HuH-7.5 (cell line): ENCODE results near the gene SREBF2.

ENCODE experiments used
- DNase-seq: peaks from one replicate; pipeline ENCODE4 v3.0.0; 2011; ENCODE audit warnings: low spot score

The SREBF2 gene

DNA sequence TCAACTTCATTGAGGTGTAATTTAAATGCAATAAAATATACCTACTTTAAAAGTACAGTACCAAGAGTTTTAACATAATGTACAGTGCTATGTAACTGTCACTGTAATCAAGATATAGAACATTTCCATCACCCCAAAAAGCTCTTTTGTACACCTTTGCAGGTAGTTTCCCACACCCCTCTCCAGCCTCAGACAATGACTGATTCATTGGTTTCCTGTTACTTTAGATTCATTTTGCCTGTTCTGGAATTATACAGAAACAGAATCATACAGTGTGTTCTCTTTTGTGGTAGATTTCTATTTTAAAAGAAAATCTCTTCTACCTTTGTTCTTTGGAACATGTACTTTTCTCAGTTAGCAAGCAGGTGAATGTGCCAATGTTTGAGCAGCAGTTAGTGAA, 43.8 kb downstream of the SREBF2 start:
- DNase-seq, result no peak

DNA sequence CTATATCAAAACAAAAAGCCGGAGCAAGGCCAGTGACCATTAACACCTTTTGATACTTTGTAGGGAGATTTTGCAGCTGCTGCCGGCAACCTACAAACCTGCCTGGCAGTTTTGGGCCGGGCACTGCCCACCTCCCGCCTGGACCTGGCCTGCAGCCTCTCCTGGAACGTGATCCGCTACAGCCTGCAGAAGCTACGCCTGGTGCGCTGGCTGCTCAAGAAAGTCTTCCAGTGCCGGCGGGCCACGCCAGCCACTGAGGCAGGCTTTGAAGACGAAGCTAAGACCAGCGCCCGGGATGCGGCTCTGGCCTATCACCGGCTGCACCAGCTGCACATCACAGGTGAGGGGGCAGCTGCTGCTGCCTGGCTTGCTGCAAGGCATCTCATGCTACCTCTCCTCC, 47.7 kb downstream of the SREBF2 start:
- no peak for DNase-seq

DNA sequence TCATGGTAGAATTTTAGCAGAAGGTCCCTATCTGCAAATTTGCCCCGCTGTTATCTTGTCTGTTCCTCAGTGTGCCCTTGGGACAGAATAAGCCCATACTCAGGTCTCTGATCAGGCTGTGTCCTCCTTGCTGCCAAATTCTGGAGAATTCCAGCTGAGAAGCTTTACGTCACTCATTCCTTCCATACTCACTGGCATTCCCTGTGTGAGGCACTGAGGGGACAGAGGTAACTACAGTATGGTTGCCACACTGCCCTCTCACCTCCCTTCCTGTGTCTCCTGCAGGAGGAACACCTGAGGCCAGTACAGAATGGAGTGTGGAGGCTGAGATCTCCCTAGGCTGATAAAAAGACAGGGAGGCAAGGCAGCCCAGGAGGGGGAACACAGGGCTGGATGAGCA, 50.5 kb downstream of the SREBF2 start:
- DNase-seq, result no peak

DNA sequence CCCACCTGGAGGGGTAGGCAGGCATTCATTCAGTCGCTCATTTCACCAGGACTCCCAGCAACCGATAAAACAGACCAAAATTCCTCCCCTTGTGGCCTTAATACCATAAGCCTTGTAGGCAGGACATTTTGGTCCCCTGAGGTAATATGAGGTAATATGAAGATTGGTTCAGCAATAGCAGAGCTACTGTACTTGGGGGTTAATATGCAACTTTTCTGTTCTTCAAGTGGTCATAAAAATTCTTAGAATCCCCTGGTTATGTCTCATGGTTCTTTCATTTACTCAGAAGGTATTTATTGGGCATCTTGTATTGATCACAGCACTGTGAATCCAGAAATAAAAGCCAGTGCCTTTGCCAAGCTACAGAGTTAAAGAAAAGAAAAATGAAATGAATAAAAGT, 52.2 kb downstream of the SREBF2 start:
- no peak for DNase-seq

DNA sequence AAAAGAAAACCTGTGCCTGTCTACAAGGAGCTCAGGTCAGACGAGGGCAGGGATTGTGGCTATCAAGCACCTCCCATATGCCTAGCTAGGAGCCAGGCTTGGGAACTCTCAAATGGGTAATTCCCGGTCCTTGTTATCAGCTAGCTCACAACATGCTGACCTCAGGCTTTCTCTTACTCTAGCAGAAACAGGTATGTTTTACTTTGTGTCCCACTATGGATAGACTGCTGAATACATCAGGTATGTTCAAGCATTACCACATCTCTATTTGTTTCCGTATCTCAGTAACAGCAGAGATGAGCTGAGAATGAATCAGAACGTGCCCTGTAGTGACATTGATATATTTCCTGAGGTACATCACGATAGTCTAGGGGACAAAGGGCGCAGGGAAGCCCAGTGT, 52.6 kb downstream of the SREBF2 start:
- DNase-seq, result no peak

DNA sequence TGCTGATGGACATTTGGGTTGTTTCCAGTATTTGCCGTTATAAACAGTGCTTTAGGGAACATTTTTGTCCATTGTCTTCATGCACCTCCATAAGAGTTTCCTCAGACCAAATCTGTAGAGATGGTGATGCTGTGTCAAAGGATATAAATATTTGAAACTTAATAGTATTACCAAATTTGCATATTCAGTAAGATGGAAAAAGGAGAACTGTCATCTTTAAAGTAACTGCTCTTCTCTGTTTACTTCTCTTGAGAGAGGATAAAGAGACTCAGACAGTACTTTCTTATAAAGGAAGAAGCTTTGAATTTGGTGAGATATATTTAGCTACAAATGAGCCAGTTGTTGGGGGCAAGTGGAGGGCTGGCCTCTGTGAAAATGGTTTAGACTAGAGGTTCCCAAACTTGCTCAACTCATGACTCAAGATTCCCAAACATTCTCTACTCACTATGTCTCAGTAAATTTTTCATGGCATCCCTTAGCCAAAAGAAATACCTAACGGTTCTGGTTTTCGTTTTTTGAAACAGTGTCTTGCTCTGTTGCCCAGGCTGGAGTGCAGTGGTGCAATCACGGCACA, 55.8 kb downstream of the SREBF2 start:
- no peak for DNase-seq

DNA sequence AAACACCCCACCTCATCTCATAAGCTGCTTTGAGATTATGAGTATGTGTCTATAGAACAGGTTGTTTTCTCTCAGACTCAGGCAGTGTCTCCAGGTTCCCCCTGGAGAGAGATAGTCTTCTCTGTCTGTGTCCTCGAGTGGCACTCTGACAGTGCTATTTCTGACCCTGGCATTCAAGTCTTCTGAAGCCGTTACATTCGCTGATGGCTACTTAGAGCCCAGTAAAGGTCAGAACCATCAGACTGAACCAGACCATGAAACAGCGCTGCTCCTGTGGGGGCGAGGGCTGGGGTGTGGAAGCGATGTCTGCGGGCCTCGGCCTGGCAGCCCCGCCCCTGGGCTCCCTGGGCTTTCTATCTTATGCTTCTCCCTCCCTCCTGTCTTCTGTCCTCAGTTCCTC, 58.5 kb downstream of the SREBF2 start:
- no peak for DNase-seq

DNA sequence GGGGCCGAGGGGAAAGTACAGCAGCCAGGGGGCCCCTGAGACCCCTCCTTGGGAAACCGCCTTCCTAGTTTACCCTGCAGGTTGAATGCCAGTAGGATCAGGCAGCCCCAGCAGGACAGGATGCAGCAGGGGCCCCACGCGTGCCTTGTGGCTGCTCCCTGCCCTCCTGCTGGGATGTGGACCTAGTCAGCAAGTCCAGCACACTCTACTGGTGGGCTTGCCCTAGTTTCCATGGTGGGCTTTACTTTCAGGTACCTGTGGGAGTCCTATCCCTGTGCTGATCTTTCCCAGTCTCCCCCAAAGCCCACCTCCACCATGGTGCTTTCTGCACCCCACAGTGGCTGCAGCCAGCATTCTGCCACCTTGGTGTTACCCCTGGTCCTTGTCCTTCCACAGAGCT, 59.8 kb downstream of the SREBF2 start:
- no peak for DNase-seq

DNA sequence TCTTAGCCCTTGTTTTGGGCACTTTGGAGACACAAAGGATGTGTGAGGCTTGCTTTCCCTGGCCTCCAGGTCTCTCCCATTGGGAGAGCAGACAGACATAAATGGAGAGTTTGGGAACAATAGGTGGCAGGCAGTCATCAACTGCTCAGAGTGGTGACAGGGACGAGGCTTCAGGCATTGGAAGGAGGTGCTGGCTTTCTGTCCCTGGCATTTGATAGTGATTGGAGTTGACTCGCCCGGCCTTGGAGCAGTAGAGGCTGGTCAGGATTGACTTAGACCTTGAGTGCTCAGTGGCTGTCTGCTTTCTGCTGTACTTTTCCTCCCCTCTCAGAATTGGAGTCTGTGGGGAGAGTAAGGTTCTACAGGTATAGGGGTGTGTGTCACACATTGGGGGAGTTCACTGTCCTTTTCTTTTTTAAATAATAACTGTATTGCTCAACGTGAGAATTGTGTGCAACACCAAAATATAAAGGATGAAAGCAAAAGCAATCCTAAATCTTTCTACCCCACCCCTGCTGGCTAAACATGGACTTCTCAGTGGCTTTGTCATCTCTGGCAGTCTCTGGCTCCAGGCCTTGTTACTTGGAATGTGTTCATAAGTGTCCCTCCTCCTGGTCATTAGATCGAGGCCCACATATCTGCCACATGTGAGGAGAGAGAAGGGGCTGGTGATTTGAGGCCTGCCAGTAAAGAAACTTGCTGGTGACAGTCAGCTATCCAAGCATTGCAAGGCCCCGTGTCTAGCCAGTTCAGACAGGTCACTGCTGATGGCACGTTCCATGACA, 60.9 kb downstream of the SREBF2 start:
- no peak for DNase-seq

DNA sequence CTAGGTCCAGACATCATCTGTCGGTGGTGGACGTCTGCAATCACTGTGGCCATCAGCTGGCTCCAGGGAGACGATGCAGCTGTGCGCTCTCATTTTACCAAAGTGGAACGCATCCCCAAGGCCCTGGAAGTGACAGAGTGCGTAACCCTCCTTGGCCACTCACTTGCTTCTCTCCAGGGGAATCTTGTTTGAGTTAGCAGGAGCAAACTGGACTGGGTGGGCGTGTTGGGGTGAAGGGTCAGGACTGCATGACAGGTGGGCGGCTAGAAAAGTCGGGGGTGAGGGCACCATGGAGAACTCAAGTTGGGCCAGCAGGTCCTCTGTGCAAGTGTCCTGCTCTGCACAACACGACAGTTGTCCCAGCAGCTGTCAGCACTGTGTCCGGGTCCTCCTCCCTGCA, 65.7 kb downstream of the SREBF2 start:
- no peak for DNase-seq

DNA sequence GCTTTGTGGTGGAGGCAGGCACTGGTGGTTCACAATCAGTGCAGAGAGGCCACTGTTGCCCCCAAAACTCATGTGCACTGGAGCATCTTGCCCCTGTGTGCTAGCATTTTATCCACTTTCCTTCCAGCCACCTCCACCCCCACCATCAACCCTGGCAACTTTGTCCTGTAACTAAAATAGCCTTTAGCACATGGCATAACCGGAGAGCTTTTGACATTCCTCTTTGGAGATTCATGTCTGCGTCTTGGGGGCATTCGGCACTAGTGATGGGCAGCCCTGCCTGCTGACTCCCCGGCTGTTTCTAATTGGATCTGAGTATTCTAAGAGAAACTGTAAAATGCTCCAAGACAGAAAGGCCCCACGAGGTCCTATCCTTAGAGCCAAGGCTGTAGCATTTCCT, 66.2 kb downstream of the SREBF2 start:
- DNase-seq, result no peak

DNA sequence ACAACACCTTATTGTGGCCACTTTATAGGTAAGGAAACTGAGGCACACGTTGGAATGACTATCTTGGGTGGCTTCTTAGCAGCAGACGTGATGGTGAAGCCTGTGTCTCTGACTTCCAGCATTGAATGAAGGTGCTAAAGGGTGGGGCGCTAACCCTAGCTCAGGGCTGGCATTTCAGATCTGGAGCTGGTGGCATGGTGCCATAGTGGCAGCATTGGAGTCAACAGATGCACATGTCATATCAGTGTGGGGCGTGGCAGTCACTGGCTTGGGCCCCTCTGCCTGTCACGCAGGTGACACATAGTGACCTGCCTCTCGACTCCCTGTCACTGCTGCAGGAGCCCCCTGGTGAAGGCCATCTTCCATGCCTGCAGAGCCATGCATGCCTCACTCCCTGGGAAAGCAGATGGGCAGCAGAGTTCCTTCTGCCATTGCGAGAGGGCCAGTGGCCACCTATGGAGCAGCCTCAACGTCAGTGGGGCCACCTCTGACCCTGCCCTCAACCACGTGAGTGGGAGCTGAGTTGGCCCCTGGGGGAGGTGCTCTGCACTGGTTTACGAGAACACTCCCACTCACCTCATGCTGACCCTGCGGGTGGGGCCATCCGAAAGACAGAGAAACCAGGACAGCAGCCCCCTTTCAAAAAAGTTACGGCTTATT, 67.2 kb downstream of the SREBF2 start:
- no peak for DNase-seq

DNA sequence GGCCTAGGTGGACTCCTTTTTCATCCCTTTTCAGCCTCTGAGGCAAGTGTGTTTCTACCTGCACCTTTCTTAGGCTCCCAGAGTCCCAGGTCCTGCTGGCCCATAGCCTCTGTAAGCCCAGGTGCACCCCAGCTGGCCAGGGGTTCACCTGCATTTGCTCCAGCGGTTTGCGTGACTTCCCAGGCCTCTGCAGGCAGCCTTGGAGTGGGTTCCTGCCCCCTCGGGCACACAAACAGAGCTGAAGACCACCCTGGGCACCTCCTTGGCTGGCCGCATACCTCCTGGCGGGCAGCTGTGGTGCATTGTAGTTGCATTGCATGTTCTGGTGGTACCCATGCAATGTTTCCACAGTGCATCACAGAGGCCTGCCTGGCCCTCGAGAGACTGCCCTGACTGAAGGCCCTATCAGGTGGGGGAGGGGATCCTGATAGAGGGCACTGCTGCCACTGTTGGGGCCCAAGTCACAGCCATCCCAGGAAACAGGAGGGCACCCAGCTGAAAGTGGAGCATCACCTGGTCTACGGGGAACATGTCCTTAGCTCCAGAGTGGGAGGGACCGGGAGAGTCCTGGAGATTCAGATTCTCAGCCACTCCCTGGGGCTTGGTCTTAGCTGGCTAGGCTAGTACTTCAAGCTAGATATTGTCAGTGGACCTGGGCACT, 67.9 kb downstream of the SREBF2 start:
- no peak for DNase-seq

DNA sequence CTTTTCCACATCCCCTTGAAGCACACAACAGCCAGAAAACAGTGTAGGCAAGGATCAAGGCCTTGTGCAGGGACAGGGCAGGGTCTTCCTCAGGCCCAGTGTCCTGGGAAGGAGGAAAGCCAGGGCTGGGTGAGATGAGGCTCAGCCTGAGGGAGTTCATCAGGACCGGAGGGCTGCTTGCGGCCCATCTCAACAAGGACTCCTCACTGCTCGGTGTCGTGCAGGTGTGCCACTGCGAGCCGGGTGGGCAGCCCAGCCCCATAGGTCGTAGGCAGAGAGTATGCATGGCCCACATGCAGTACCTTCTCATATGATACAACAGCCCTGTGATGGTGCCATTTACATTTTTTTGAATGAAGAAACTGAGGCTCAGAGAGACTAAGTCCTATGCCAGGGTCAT, 69.1 kb downstream of the SREBF2 start:
- DNase-seq, result no peak

DNA sequence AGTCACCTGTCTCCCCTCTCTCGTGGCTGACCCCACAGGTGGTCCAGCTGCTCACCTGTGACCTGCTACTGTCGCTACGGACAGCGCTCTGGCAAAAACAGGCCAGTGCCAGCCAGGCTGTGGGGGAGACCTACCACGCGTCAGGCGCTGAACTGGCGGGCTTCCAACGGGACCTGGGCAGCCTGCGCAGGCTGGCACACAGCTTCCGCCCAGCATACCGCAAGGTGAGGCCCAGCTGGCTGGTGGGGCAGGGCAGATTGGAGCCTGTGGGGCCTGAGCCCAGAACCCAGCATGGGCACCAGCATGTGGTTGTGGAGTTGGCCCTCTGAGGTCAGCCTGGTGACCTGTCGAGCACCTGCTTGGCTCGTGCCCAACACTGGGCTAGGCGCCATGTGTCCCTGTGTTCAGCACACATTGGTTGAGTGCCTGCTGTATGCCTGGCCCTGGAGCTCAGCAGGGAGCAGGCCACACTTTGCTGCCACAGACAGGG, 70.1 kb downstream of the SREBF2 start:
- no peak for DNase-seq

DNA sequence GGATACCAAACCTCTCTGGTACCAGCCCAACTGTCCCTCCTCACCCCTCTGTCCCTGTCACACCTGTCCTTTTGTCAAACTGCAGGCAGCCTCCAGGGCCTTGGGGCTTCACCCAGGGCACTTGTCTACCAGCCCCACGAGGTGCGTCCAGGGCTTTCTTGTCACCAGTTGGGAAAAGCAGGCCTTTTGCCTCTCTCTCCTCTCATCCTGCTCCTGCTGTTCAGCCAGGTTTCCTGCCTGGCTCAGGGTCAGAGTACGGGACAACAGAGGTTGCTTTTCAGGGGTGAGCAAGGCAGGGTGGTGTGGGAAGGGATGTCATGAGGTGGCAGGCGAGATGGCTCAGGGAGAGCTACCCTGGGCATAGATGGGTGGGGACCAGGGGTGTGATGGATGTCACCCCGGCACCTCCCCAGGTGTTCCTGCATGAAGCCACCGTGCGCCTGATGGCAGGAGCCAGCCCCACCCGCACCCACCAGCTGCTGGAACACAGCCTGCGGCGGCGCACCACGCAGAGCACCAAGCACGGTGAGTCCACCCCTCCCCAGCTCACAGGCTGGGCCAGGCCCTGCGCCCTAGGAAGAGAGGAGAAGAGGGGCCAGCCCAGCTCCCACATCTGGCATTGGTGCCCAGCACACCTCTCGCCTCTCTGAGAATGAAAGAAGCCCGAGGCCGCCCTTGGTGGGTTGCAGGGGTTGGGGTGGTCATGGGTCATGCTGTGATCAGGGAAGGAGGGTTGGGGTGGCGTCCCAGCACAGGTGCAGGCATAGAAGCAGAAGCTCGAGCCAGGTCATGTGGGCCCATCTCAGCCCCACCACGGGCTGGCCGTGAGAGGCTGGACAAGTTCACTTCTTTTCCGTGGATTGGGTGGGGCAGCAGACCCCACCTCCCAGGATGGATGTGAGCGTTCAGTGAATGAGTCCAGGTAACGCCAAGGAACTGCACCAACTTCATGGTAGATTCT, 71.8 kb downstream of the SREBF2 start:
- DNase-seq, result no peak

DNA sequence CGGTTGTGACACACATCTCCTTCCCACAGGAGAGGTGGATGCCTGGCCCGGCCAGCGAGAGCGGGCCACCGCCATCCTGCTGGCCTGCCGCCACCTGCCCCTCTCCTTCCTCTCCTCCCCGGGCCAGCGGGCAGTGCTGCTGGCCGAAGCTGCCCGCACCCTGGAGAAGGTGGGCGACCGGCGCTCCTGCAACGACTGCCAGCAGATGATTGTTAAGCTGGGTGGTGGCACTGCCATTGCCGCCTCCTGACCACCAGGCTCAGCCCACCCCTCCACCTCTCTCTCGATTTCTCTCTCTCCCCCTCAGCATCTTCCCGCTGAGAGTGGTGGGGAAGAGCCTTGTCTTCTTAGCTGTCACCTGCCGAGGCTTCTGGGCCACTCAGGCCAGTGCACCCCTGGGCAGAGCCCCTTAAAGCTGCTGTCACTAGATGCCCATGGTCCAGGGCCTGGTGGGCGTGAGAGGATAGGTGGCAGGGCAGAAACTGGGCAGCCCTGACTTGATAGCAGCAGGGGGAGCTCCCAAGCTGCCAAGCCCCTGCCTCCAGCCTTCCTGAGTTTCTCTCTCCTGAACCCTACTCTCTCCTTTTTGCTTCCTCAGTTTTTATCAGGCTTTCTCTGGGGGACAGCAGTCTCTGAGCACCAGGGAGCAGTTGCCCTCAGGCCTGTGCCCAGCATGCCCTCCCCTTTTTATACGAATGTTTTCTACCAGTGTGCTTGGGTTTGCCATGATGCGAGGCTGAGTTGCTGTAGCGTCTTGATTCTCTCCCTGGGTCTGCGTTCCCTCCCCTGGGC, 72.7 kb downstream of the SREBF2 start:
- DNase-seq, result no peak

DNA sequence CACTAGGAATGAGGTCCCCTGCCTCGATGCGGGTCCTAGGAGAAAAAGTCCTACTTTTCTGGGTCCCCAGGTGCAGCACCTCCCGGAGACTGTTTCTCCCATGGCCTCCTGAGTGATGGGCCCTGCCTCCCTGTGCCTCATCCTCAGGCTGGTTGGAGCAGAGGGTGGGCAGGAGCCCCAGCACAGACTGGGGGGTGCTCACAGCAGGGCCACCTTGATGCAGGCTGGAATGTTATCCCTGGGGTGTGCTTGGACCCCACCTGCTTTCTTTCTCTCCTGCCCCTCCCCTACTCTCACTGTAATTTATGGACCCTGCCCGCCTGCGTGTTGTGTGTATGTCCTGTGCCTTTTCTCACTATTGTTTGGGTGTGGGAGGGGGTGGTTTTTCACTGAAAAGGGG, 73.9 kb downstream of the SREBF2 start:
- DNase-seq, result no peak

DNA sequence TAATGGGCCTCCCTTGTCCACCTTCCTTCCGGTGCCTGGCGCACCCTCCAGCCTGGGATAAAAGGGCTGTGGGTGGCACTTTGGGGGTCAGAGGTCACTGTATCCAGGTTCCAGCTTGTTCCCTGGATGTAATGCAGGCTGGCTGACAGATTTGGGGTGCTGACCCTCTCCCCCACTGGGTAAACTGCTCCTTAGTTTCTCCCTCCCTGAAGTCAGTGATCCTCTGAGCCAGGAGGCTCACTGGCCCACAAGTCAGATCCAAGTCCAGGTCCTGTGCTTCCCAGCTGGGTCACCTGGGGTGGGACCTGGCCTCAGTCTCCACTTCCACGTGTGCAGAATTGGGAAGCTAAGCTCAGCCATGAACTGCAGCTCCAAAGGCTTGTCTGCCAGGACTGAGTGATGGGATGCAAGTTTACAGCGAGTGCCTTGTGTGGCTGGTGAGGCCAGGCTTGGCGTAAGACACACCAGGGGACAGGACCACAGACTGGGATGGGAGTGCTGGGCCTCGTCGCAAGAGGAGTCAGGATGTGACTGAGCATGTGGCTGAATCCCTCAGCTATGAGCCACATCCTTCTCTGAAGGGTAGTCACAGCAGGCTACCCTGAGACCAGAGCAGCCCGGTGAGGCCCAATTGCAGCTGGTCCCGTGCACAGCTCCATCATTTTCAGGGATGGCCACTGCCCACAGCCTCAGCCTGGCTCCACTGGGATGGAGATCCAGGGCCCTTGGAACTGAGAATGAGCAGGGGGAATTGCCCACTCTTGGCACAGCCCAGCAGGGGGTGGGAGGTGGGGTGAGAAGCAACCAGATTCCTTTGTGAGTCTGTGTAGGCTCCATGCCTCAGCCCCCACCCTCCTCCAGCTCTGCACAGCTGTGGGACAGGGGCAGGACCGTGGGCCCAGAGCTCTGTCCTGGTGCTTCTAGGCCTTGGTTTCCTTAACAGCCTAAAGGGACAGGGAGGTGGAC, 74.8 kb downstream of the SREBF2 start:
- DNase-seq, result no peak
